Measurements from ENCODE around the gene MBD3L5.
"Not testable (repeated sequence)": the region's sequence is repeated elsewhere in the genome, so short reads cannot be mapped to it uniquely, and the experiment has no call there.

DNA sequence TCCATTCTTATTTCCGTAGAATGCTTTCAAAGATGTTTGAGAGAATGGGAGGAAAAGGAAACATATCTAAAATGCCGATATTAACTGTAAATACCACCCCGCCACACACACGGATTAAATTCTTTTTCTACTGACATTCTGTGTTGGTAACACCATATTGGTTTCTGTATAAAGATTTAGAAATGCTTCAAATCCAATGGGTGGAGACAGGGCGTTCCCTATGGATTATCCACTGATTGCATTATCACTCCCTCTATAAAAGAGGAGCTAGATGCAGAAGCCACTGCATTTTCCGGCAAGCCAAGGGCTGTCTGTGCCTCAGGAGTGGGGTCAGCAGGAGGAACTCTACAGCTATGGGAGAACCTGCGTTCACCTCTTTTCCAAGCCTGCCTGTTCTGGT, 18.6 kb downstream of the MBD3L5 start, which contains the start of gene MBD3L2:
- not testable (repeated sequence) for TF ChIP-seq SIN3A (IDR thresholded peaks at IDR 0.05; ENCODE audit: borderline replicate concordance, insufficient read depth, low read depth, low read length); POLR2AphosphoS5 (IDR thresholded peaks at IDR 0.05; ENCODE audit: low read depth, low read length); TCF7L2 (IDR thresholded peaks at IDR 0.05; ENCODE audit: low read depth, low read length)
- TF ChIP-seq, protein P1, sequence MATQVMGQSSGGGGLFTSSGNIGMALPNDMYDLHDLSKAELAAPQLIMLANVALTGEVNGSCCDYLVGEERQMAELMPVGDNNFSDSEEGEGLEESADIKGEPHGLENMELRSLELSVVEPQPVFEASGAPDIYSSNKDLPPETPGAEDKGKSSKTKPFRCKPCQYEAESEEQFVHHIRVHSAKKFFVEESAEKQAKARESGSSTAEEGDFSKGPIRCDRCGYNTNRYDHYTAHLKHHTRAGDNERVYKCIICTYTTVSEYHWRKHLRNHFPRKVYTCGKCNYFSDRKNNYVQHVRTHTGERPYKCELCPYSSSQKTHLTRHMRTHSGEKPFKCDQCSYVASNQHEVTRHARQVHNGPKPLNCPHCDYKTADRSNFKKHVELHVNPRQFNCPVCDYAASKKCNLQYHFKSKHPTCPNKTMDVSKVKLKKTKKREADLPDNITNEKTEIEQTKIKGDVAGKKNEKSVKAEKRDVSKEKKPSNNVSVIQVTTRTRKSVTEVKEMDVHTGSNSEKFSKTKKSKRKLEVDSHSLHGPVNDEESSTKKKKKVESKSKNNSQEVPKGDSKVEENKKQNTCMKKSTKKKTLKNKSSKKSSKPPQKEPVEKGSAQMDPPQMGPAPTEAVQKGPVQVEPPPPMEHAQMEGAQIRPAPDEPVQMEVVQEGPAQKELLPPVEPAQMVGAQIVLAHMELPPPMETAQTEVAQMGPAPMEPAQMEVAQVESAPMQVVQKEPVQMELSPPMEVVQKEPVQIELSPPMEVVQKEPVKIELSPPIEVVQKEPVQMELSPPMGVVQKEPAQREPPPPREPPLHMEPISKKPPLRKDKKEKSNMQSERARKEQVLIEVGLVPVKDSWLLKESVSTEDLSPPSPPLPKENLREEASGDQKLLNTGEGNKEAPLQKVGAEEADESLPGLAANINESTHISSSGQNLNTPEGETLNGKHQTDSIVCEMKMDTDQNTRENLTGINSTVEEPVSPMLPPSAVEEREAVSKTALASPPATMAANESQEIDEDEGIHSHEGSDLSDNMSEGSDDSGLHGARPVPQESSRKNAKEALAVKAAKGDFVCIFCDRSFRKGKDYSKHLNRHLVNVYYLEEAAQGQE (IDR thresholded peaks at IDR 0.05; ENCODE audit: insufficient read depth in 1 of 2, low read depth in 2 of 2, low read length in 1 of 2), result not testable (repeated sequence)
- TF ChIP-seq, protein P2, sequence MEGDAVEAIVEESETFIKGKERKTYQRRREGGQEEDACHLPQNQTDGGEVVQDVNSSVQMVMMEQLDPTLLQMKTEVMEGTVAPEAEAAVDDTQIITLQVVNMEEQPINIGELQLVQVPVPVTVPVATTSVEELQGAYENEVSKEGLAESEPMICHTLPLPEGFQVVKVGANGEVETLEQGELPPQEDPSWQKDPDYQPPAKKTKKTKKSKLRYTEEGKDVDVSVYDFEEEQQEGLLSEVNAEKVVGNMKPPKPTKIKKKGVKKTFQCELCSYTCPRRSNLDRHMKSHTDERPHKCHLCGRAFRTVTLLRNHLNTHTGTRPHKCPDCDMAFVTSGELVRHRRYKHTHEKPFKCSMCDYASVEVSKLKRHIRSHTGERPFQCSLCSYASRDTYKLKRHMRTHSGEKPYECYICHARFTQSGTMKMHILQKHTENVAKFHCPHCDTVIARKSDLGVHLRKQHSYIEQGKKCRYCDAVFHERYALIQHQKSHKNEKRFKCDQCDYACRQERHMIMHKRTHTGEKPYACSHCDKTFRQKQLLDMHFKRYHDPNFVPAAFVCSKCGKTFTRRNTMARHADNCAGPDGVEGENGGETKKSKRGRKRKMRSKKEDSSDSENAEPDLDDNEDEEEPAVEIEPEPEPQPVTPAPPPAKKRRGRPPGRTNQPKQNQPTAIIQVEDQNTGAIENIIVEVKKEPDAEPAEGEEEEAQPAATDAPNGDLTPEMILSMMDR (IDR thresholded peaks at IDR 0.05), result not testable (repeated sequence)

Measured in Panc1 (cell line).